ENCODE measurements around the gene UCP3.
A peak's percentile ranks its signal among the peaks of the same experiment; 100 is the strongest.
"Not testable (repeated sequence)": the region's sequence is repeated elsewhere in the genome, so short reads cannot be mapped to it uniquely, and the experiment has no call there.

UCP3 gene

DNA sequence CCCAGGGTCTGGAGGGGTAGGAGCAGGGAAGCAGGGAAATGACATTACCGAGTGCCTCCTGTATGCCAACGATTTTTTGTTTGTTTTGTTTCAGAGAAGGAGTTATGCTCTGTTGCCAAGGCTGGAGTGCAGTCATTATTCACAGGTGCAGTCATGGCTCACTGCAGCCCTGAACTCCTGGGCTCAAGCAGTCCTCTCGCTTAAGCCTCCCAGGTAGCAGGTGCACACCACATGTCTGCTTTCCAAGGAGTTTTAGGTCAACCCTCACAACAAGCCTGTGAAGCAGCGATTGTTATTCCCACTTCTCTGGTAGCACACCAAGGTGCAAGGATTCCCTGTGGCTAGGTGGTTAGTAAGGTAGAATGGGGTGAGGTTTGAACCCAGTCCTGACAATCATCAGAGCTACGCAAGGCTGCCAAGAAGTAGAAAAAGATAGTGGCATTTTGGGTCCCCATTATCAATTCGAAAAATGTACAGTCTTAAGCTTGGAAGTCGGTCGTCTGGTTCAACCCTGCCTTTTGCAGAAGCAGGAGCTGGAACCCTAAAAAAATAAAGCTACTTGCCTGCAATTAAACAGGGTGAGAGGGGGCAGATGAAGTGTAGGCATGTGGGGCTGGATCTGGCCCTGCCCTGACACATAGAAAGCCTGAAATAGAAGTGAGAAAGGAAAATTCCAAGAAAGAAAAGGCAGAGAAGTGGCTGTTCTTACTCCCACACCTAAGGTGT, 9.1 kb downstream of the UCP3 start:
- DNase-seq, result no peak

DNA sequence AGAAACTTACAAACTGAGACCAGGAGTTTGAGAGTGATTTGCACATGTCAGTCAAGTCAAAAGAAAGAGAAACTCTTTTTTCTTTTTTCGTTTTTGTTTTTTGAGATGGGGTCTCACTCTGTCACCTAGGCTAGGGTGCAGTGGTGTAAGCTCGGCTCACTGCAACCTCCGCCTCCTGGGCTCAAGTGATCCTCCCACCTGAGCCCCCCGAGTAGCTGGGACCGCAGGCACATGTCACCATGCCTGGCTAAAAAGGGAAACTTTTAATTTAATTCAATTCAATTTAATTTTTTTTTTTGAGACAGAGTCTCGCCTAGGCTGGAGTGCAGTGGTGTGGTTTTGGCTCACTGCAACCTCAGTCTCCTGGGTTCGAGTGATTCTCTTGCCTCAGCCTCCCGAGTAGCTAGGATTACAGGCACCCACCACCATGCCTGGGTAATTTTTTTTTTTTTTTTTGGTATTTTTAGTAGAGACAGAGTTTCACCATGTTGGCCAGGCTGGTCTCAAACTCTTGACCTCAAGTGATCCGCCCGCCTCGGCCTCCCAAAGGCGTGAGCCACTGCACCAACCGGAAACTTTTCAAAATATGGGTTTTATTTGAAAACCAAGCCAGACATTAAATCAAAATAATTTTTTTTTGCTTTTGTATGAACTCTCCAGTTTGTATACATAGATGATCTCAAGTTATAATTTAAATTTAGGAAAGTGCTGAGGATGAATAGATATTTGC, 9.9 kb downstream of the UCP3 start:
- DNase-seq, result no peak

DNA sequence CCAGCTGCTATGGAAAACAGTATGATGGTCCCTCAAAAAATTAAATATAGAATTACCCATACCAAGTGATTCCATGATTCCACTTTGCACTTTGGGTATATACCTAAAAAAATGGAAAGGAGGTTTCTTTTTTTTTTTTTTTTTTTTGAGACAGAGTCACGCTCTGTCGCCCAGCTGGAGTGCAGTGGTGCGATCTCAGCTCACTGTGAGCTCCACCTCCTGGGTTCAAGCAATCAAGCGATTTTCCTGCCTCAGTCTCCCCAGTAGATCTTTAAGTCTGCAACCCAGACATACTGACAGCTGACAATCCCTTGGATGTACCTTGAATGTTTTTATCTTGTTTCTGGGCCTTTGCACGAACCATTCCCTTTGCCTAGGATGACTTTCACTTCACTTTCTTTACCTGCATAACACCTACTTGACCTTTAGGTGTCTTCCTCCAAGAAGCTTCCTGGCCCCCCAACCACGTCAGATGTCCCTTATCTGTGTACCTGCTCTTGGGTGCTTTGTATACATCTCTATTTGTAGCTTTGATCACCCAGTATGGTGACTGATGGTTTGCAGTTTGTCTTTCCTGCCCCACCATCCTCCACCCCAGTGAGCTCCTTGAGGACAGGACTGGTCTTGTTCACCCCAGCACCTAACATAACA, 11.6 kb downstream of the UCP3 start:
- no peak for DNase-seq

DNA sequence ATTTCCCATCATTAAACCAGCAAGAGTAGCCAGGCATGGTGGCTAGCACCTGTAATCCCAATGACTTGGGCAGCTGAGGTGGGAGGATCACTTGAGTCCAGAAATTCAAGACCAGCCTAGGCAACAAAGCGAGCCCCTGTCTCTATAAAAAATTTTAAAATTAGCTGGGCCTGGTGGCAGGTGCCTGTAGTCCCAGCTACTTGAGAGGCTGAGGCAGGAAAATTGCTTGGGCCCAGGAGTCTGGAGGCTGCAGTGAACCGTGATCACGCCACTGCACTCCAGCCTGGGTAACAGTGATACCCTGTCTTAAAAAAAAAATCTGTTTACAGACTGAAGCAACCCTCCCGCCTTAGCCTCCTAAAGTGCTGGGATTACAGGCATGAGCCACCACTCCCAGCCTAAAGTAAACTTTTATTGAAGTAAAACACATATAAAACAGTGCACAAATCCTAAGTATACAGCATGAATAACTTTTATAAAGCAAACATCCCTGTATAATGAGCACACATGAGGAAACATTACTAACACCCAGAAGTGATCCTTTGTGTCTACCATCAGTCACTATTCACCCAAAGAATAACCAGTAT, 12.6 kb downstream of the UCP3 start:
- no peak for DNase-seq

DNA sequence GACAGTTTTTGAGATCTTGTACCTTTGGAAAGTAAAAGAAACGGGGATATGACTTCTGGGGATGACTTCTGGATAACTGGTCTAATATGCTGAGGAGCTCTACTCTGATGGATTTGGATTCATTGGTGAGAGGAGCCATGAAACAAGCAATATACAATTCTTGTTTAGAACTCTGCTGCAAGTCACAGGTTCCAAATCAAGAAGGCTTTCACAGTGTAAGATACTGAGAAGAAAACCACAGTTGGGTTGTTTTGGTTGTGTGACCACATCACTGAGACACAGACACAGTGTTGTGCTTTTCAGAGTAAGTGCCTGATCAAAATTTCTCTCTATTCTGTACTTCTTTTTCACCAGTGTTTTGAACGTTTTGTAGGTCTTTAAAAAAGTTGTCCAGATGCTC, 13.2 kb downstream of the UCP3 start:
- no peak for DNase-seq

DNA sequence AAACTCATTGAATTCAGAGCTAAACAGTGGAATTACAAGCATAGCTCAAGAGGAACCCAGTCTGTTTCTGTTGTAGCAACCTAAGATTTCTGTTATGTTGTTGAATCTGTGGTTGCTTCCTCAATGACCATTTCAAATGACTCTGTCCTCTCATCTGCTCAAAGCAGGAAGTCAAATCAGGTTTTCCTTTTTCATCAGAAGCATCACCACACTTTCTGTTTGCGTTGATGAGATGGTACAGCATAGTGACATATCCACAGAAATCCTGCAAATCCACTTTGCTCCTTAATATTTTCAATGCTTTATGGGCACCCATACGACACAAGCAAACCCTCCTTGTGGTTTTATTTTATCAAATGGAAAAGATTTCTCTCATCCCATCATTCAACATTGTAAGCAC, 13.6 kb downstream of the UCP3 start:
- DNase-seq, result no peak

DNA sequence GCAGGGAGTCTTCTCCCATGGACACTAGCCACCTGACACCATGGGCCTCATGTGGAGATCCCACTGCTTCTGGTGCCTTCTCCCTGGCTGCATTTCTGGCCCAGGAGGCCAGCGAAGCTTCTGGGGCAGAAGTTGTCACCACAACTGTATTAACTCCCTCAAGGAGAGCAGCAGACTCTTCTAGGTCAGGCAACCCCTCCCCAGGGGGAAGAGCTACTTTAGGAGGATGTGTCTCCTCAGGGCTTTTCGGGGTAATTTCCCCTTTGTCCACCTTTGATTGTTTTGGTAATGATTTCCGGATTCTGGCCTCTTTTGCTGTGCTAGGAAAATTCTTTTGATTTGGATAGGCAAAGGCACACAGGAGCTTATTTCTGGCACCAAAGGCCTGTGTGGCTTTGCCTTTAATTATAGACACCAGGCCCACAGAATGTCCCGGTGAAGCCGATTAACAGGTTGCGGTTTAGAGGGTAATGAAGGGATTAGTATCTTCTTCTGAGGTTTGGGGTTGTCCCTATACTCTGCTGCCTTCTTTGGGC, 17.3 kb downstream of the UCP3 start:
- no peak for DNase-seq

DNA sequence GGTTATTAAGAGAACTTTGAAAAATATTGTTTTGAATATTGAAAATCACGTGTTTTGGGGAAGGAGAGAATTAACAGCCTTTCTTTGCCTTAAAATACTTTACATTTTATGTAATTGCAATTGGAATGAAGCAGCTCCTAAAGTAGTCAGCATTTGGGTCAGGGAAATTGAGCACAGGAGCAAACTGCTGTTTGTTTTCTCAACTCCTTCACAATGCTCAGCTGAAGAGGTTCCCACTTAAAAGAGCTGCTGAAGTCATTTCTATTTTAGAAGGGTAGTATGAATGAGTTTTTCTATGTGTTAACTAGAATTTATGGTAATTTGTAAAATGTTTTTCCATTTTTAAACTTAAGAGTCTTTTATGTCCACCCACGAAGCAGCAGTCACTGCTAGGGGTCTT, 18.2 kb downstream of the UCP3 start:
- no peak for DNase-seq

DNA sequence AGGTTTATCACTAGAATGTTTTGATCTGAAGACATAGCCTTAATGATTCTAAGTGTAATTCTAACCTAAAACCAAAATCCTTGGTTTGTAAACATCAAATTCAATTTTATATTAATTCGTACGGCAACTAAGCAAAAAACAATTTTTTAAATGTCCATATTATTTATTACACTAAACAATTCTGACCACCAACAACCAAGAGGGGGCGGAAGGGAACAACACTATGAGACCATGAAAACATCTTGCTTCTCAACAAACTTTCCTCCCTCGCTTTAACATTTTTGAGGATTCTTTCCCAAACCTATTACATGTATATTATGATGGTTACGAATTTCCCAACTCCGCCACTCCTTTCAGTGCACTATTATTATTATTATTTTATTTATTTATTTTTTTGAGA, 19.7 kb downstream of the UCP3 start:
- no peak for DNase-seq

DNA sequence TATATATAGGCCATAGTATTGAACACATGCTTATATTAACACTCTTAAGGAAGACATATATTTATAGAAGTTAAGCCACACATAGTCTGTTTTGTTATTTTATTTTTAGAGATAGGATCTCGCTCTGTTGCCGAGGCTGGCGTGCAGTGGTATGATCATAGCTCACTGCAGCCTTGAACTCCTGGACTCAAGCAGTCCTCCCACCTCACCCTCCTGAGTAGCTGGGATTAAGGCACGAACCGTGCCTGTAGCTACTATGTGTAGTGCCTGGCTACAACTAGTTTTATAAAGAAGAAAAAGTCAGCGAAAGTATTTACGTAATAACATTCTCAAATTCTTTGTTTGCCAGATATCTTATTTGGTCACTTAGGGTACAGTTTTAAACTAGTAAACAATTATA, 20.7 kb downstream of the UCP3 start:
- DNase-seq, result no peak

DNA sequence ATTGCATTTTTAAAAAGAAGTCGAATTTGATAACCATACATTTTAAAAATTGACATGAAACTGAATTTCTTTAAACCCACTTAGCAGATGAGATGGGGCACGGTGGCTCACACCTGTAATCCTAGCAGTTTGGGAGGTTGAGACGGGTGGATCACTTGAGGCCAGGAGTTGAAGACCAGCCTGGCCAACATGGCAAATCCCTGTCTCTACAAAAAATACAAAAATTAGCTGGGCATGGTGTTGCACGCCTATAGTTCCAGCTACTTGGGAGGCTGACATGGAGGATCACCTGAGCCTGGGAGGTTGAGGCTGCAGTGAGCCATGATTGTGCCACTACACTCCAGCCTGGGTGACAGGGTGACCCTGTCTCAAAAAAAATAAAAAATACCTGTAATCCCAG, 23.2 kb downstream of the UCP3 start:
- not testable (repeated sequence) for DNase-seq

DNA sequence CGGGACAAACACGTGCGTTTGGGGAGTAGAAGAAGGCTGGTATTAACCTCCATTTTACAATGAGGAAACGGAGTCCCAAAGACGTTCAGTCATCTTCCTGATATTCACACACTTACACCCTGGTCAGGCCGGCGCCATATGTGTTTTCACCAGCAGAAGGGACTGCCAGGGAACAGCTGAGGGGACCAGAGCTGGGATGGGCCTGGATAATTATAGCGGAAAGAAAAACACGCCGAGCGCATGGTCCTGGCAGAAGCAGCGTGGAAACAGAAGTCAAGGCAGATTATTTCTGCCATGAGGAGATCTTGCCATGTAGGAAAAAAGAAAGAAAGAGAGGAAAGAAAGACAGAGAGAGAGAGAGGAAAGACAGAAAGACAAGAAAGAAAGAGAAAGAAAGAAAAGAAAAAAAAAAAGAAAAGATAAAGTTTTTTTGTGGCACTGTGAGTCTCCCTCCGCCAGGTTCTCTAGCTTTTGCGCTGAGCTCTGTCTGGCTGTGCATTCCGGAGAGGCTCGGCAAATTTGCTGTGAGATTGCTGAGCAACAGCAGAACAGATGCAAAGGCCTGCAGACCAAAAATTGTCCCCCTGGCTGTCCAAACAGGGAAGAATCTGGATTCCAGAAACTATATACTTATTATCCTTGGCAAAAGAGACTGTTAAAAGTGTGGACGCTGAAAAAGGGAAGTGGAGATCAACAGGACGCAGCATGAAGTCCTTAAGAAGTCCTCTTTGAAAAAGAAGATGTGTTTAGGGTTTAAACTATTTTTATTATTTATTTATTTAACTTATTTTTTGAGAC, 24.9 kb downstream of the UCP3 start:
- DNase-seq, result no peak

DNA sequence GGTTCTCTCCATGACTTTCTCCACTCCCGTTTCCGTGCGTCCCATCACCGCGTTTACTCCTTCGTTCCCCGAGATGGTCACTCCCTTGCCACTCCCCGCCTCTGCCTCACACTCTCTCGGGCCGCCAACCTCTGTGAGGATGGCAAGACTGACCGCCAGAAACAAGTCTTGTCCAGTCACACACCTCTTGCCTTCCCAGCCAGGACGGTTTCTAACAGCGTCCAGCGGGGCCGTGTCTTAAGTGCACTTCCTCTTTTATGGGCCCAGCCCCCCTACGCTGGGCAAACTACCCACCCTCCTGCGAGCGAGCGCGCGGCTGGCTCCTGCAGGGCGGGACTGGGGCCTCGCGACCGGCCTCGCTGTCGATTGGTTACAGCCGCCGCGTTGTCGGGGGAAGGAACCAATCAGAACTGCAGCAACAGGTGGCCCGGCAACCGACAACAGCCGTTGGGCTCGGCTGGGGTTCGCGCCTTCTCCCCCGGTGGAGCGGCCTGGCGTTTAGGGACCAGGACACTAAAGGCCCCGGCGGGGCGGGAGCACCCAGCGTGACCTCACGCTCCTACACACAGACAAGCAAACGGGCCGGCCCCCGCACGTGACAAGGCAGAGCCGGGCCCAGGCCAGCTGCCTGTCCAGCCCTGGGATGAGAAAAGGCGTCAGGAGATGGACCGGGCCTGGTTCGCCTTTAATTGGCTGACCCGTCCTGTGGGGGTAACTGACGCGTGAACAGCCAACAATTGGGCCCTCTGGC, 25.7 kb downstream of the UCP3 start:
- DNase-seq, result peak; percentile 93

DNA sequence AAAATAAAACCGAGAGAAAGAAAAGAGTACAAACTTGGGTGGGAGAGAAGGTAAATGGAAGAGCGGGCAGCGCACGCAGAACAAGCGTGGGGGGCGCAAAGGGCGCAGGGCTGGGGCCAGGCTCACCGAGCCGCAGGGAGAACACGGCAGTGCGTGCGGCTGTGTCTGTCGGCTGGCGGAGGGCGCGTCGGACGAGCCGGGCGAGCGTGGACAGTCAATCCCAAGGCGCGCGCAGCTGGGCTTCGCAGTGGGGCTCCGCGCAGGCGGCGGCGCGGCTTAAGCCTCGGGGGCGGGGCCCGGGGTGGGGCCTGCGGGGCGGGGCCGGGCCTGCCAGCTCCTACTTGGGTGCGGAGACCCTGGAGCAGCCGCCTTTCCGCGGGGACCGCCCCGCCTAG, 26.3 kb downstream of the UCP3 start, which contains the start of gene UCP2:
TSS of gene UCP2 (minus strand) at position 249 of the 395 bp plus-strand sequence. CDS start 4,465 bp downstream, outside the sequence.
- DNase-seq, result peak; percentile 39

DNA sequence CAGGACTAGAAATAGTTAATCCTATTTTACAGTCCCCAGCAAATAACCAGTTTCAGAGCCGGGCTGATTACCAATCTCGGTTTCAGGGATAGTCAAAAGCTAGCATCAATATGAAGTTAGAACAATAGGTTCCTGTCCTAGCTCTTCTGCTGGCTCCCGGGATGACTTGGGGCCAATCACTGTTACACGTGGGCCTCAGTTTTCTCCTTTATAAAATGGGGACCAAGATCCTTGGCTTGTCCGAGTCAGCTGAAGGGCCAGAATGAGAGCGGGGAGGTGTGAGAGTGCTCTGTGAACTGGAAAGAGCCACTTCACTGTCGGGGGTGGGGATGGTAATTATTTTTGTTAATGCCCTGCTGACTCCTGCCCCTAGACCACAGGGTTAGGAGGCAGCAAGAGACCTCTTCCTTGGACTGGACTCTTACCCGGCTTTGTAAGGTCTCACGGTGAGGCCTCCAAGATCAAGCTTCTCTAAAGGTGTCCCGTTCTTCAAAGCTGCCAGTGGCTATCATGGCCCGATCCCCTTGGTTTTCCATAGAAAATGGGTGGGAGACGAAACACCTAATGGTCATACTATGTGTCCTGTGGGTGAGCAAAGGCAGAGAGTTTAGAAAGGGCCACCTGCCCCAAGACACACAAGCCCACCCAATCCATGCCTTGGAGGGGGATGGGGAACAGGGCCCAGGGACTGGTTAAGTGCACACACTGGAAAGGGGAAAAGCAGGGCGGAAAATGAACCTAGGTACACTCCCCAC, 27.7 kb downstream of the UCP3 start:
- DNase-seq, result no peak

DNA sequence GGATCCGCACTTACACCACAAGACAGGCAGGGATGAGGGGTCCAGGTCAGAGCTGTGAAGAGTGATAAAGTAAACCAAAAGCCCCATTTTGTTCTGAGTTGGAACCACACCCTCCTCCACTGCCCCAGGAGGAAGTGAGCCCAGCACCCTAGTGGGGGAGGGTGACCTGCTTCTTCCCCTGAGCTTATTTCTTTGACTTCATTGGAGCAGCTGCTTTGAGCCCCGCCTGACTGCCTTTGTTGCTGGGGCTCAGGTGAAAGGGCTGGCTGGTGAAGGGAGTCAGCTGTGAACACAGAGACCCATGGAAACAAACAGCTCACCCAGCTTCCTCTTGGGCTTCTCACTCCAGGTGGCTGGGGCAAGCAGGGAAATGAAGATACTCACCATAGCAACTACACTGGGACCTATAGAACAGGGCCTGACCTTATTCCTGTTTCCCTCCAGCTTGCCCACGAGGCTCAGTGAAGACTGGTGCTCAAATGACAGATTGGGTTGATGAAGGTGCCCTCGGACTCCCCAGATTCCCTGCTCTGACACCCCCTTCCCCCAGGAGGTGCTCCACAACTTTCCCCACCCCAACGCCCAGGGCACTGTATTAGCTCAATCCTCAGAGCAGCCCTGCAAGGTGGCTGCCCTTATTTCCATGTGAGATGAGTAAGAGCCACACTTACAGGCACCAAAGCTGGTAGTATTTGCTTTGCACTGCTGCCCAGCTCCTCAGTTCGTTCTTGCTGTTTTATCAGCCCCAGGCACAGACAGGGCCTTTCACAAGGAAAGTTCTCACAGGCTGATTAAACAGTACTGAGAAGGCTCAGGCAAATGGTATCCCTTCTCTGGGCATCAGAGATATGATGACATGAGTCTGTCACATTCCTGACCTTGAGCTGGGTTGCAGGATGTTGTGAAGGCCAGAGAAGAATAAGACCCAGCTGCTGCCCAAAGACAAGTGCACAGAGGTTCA, 28.6 kb downstream of the UCP3 start:
- no peak for DNase-seq

DNA sequence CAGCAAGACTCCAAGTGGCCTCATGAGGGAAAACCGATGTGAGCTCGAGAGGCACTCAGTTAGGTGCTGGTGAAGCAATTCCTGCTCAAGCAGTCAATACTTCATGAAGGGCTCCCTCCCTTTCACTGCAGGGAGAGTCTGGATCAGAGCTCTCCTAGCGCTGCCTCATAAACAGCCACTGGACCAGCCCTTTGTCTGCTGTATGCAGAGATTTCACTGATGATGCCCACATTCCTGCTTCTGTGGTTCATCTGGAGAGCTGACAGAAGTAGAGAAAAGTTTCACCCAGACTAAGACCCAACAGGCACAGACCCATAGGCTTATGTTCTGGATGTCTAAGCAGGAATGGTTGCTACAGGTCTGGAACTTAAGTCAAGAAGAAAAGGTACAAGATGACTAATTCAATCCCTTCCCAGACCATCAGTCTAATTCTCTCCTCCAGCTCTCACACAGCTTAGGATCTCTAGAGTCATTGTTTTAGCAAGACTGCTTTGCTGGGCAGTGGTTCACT, 30.3 kb downstream of the UCP3 start:
- no peak for DNase-seq

DNA sequence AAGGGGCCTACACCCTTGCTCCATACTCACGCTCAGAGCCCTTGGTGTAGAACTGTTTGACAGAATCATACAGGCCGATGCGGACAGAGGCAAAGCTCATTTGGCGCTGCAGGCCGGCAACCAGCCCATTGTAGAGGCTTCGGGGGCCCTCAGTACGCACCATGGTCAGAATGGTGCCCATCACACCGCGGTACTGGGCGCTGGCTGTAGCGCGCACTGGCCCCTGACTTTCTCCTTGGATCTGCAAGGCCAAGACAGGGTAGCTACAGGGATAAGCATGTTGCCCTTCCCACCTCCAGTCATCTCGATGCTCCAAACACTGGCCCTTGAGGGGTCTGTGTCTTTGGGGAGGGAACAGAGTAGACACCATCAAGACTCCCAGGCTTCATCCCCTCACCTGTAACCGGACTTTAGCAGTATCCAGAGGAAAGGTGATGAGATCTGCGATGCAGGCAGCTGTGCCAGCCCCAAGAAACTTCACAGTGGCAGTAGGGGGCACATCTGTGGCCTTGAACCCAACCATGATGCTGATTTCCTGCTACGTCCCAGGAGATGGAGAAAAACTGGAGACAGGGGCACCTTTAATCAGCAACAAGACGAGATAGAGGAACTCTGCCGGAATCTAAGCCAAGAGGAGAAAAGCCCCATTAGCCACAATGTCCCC, 30.9 kb downstream of the UCP3 start:
- DNase-seq, result no peak

Measured in NCI-H1436 treated with DMSO at 0.1 percent for 48 hours (cell line).